NCI-H1417 (cell line): Measurements from ENCODE around the gene SLC12A9.
A peak's percentile ranks its signal among the peaks of the same experiment; 100 is the strongest.

Experiments used
- DNase-seq, 3 experiments: peaks; one replicate each; lab custom pipeline; 2025; lab: John Stamatoyannopoulos, UW

The SLC12A9 gene

GRCh38 chr7:100884736-100885439 lies 32.4 kb downstream of the SLC12A9 start:
- DNase-seq = no peak

GRCh38 chr7:100885440-100886141 lies 33.1 kb downstream of the SLC12A9 start:
- DNase-seq = no peak

DNA sequence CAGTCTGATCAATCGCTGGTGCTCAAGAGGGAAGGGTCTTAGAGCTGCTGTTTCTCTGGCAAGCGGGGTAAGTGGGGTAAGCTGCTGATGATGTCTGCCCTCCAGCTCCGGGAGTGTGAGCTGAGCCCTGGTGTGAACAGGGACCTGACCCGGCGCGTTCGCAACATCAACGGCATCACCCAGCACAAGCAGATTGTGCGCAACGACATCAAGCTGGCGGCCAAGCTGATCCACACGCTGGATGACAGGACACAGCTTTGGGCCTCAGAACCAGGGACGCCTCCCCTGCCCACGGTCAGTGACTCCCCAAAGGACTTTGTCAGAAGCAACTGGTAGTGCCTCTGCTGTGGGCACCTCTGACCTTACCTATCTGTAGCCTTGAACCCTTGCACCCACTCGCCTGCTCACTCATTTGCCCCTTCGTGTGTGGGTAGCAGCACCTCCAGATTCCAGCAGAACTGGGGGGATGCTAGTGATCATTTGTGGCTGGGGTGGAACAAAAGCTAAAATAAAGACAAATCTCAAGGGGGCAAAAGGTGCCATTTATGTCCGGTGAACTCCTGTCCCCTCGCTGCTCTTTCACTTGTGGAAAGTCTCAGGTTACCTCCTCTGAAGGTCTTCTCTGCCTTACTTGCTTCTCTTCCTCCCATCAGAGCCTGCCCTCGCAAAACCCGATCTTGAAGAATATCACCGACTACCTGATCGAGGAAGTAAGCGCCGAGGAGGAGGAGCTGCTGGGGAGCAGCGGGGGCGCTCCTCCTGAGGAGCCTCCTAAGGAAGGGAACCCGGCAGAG lies 33.8 kb downstream of the SLC12A9 start:
- DNase-seq = no peak

GRCh38 chr7:100886936-100887515 lies 34.5 kb downstream of the SLC12A9 start:
- no peak for DNase-seq

DNA sequence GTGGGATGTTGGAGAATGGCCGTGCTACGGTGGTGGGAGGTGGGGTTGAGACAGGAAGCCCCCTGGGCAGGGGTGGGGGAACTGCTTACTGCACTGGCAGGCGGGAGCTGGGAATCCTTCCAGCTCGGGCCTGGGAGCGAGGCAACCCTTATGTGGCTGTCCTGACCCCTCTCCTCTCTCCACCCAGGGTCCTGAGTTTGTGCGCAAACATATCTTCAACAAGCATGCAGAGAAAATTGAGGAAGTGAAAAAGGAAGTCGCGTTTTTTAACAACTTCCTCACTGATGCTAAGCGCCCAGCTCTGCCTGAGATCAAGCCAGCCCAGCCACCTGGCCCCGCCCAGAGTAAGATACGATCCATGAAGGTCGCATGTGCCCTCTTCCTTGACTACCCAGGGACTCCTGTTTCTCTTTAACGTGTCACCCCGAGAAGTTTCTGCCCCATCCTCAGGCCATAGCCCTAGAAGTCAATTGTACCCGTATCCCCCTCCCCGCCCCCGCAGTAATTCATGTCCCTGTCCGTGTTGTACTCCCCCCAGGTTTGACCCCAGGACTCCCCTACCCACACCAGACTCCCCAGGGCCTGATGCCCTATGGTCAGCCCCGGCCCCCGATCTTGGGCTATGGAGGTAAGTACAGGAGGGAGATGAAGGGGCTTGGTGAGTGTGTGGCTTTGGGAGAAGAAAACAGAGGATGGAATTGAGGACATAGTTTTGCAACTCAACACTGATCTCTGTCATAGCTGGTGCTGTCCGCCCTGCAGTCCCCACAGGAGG lies 35.2 kb downstream of the SLC12A9 start:
- peak in 1 of 3 experiments; percentile 30 for DNase-seq

- DNase-seq = peak in 1 of 3 experiments; percentile 43
Measured at GRCh38 chr7:100888291-100888987, 35.9 kb downstream of the SLC12A9 start.

DNA sequence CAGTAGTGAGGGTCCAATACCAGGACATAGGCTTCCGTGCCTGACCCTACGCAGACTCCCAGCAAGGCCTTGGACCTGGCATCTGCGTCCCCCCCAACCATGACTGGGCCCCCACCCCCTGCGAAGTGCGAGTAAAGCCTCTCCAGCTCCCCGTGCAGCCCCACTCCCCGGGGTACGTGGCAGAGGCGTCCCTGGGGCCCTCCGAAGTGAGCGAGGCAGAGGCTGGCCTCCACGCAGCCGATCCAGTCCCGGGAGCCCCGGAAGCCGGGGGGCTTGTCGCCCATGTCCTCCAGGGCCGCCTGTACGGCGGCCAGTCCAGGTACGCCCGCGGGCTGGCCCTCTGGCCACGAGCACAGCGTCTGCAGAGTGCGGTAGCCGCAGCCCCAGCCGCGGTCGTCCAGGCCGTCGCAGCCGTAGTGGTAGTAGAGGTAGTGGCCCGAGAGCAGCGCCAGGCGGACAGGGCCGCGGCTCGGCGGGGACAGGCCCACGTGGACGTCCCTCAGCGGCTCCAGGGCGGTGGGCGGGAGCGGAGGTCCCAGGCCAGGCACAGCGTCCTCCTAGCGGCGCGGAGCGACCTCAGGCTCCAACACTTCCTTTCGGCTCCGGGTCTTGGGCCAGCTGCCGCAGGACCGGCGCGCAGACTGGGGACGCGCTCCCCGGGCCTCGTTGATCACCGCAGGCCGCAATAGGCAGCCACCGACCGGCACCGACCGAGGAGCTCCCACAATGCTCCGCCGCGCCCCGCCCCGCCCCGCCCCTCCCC lies 36.7 kb downstream of the SLC12A9 start, which contains the start of gene UFSP1:
TSS of gene UFSP1 (minus strand) at position 728 of the 763 bp plus-strand sequence. CDS start at position 284, 444 bp downstream.
- DNase-seq = peak in 1 of 3 experiments; percentile 90

GRCh38 chr7:100890653-100891567 lies 38.4 kb downstream of the SLC12A9 start:
- peak in 2 of 3 experiments; percentile 51 to 66 for DNase-seq

GRCh38 chr7:100891568-100892247 lies 39.2 kb downstream of the SLC12A9 start:
- DNase-seq = peak in 1 of 3 experiments; percentile 55

DNA sequence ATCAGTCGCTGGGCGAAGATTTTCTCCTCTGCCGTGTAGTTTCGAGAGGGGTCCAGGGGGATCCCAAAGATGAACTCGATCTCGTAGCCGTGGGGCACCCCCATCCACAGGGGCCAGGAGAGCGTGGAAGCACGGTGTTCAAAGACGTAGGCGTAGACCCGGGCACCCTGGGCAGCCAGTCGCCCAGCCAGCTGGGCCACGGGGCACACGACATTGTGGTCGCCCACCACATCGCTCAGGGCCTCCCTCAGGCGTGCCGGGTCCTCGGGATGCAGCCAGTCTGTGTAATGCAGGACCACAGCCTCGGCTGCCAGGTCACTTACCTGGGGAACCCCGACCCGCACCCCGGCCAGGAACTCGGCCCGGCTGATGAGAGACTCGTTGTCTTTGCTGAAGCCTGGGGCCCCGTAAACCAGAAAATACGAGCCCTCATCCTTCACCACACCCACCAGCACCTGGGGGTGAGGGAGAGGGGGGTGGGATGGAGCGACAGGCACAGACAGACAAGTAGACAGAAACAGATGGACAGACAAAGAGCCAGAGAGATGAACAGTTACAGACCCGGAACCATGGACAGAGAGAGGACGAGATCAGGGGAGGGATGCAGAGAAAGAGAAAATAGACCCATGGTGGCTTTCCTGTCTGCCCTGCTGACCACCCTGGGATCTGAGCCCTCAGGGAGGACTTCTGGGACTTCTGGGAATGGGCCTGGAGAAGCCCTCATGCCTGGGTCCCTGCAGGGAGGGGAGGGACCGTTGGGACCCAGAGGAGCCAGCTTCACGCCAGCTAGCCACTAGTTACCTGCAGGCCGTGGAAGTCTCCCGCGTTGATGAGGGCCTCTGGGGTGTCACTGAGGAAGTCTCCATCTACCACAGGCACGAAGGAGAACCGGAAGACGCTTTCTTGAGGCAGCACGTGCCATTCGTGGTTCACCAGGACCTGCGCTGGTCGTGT lies 40.1 kb downstream of the SLC12A9 start:
- DNase-seq = no peak

GRCh38 chr7:100893318-100893895 lies 40.9 kb downstream of the SLC12A9 start:
- no peak for DNase-seq

- DNase-seq = no peak
Measured at GRCh38 chr7:100893910-100894721, 41.6 kb downstream of the SLC12A9 start.

DNA sequence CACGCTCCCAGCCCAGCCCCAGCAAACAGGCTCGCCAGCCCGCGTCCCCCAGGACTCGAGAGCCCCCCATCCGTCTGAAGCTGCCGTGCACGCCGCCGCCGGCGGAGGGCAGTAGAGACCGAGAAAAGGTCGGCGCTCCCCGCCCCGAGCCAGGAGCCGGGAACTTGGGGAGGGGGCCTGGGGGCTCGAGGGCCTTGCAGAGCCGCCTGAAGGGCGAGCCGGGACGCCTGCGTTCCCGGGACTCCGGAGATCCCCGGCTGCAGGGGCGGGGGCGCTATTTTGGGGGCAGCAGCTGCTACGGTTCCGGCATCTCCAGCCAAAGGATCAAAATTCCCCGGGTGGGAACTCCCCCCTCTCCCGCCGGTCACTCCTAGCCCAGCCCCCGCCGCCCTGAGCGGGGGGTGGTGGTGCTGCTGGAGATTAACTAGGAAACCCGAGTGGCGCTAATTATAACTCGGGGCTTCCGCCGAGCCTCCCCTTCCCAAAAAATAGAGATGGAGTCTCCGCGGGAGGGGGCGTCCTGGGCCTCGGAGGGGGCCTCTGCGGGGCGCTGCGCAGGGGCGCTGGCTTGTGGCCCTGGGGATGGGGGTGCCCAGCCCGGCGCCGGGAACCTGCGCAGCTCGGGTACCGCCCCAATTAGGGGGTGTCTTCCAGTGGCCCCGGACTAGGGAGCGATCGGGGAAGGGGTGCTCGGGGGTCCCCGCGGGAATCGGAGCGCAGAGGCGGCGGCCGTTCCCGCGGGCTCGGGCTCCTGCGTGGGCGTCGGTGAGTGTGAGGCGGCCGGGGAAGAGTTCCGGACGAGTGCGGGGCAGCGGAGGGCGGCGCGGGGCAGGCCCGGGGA lies 42.6 kb downstream of the SLC12A9 start:
- peak; percentile 23 to 65 (median 65) for DNase-seq

- DNase-seq = no peak
Measured at GRCh38 chr7:100895701-100895955, 43.1 kb downstream of the SLC12A9 start, which contains the start of gene ACHE. TSS of gene ACHE (minus strand) at chr7:100895888. CDS start at chr7:100894232, 1,656 bp downstream.
